Neural cell (in vitro differentiated cells): ENCODE data around the gene DCDC2B. TPM values are rescaled to one million over a fixed set of nuclear protein-coding genes. Genes with fewer than 3 reads are reported as not detected.

Source experiments
- H2AFZ ChIP-seq: fragments of 200-600, 300-800 bp; sonication (generic), shearing (Covaris generic); 2 replicates; pipeline ENCODE4 v1.6.0; 2014; ENCODE audit warnings: low read depth, mild to moderate bottlenecking, antibody characterized with exemption, low read length, moderate library complexity
- H3F3A ChIP-seq: fragments of 200-600 bp; shearing (Covaris generic); 2 replicates; pipeline ENCODE4 v1.6.1; 2016; ENCODE audit warnings: mild to moderate bottlenecking, moderate library complexity, mixed read lengths, antibody characterized with exemption, low read length; ENCODE audit not compliant: insufficient read depth, poor library complexity, severe bottlenecking
- H3K27ac ChIP-seq: fragments of 200-600, 300-800 bp; sonication (generic), shearing (Covaris generic); 2 replicates; pipeline ENCODE4 v1.5.1; 2014; ENCODE audit warnings: mild to moderate bottlenecking, low read length, moderate library complexity
- H3K27me3 ChIP-seq: fragments of 300-800, 200-600 bp; sonication (generic), shearing (Covaris generic); 2 replicates; pipeline ENCODE4 v1.6.0; 2014; ENCODE audit warnings: mild to moderate bottlenecking, low read depth, low read length, moderate library complexity; ENCODE audit not compliant: insufficient read depth
- H3K36me3 ChIP-seq: fragments of 300-800, 200-600 bp; sonication (generic), shearing (Covaris generic); 2 replicates; pipeline ENCODE4 v1.5.1; 2014; ENCODE audit warnings: mild to moderate bottlenecking, antibody characterized with exemption, low read length, moderate library complexity; ENCODE audit not compliant: insufficient read depth
- H3K4me2 ChIP-seq: fragments of 300-800, 200-600 bp; sonication (generic), shearing (Covaris generic); 2 replicates; pipeline ENCODE4 v1.6.0; 2014; ENCODE audit warnings: mild to moderate bottlenecking, low read length
- H3K4me3 ChIP-seq: fragments of 300-800, 200-600 bp; sonication (generic), shearing (Covaris generic); 2 replicates; pipeline ENCODE4 v1.5.1; 2014; ENCODE audit warnings: mild to moderate bottlenecking, low read length, moderate library complexity
- H3K79me2 ChIP-seq: fragments of 200-600 bp; shearing (Covaris generic); replicated peaks from 2 replicates; pipeline ENCODE4 v1.6.0; 2014; ENCODE audit warnings: mild to moderate bottlenecking, low read length, moderate library complexity; ENCODE audit not compliant: insufficient read depth
- H3K9ac ChIP-seq: fragments of 300-800, 200-600 bp; sonication (generic), shearing (Covaris generic); 2 replicates; pipeline ENCODE4 v1.6.1; 2016; ENCODE audit warnings: mild to moderate bottlenecking, low read length, mixed read lengths
- H3K9me2 ChIP-seq: fragments of 200-600 bp; shearing (Covaris generic); 2 replicates; pipeline ENCODE4 v1.6.1; 2016; ENCODE audit warnings: mild to moderate bottlenecking, low read length, mixed read lengths; ENCODE audit not compliant: insufficient read depth
- H3K9me3 ChIP-seq: fragments of 200-600, 300-800 bp; sonication (generic), shearing (Covaris generic); 2 replicates; pipeline ENCODE4 v1.6.1; 2016; ENCODE audit warnings: mild to moderate bottlenecking, mixed run types, low read length, moderate library complexity, mixed read lengths
- H4K20me1 ChIP-seq: fragments of 200-600 bp; shearing (Covaris generic); 2 replicates; pipeline ENCODE4 v1.6.1; 2016; ENCODE audit warnings: mild to moderate bottlenecking, mixed run types; ENCODE audit not compliant: insufficient read depth
- EP300 ChIP-seq: fragments of 450-650 bp; conservative IDR thresholded peaks from 2 replicates; pipeline ENCODE4 v1.6.1; 2014; ENCODE audit warnings: antibody characterized with exemption, mild to moderate bottlenecking, moderate library complexity; ENCODE audit not compliant: poor library complexity, severe bottlenecking
- EZH2 ChIP-seq: fragments of 200-600, 300-800 bp; shearing (Covaris generic), sonication (generic); IDR thresholded peaks from 2 replicates; pipeline ENCODE4 v1.6.1; 2014; ENCODE audit warnings: antibody characterized with exemption, low read length, borderline replicate concordance, mild to moderate bottlenecking; ENCODE audit not compliant: insufficient read depth, poor library complexity, severe bottlenecking
- MXI1 ChIP-seq: fragments of 450-650 bp; conservative IDR thresholded peaks from 2 replicates; pipeline ENCODE4 v1.6.1; 2014; ENCODE audit warnings: antibody characterized with exemption, mild to moderate bottlenecking; ENCODE audit not compliant: poor library complexity, severe bottlenecking
- POLR2AphosphoS5 ChIP-seq: IDR thresholded peaks from 2 replicates; pipeline ENCODE4 v1.6.1; 2012
- RAD21 ChIP-seq: fragments of 450-650 bp; conservative IDR thresholded peaks from 2 replicates; pipeline ENCODE4 v1.6.1; 2014; ENCODE audit warnings: antibody characterized with exemption, mild to moderate bottlenecking, moderate library complexity
- SMC3 ChIP-seq: fragments of 450-650 bp; conservative IDR thresholded peaks from 2 replicates; pipeline ENCODE4 v1.6.1; 2014; ENCODE audit warnings: antibody characterized with exemption, mild to moderate bottlenecking, moderate library complexity; ENCODE audit not compliant: poor library complexity
- TAF1 ChIP-seq: IDR thresholded peaks from 2 replicates; pipeline ENCODE4 v1.6.1; 2012; ENCODE audit warnings: low read depth
- polyA plus RNA-seq: library from polyadenylated mRNA; depleted of rRNA; stranded (reverse); fragments of >200 nt; gene quantifications from 2 replicates; pipeline ENCODE4 v1.2.3, GENCODE V29; 2014
- TF ChIP-seq, protein P1 (sequence below): fragments of 450-650 bp; IDR thresholded peaks from 2 replicates; pipeline ENCODE4 v1.5.1; 2014; ENCODE audit warnings: antibody characterized with exemption, mild to moderate bottlenecking, moderate library complexity; ENCODE audit not compliant: poor library complexity, severe bottlenecking
- TF ChIP-seq, protein P2 (sequence below): IDR thresholded peaks from 2 replicates; pipeline ENCODE4 v1.6.1; 2012; ENCODE audit warnings: borderline replicate concordance

Gene DCDC2B
- polyA plus RNA-seq, 1 donor from 2014 or later, result not detected

DNA sequence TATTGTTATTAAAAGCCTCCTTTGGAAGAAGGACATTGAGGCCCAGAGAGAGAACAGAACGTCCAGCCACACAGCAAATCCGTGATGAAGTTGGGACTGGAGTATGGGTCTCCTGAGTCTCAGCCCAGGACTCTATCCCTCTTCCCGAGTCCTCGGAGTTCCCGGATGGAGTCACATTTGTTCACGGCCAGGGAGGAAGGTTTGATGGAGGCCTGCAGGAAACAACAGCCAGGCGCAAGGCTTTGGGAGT is 29.8 kb upstream of the DCDC2B start:
- H3K36me3 ChIP-seq, result no peaks in the 10 kb centered on the region
- H3K9ac ChIP-seq, result peak overlapping the region; percentile 73
- peak overlapping the region; percentile 54 for H2AFZ ChIP-seq
- TF ChIP-seq POLR2AphosphoS5 (no peak), SMC3 (no peak), TAF1 (no peak), MXI1 (no peak), EZH2 (no peak), RAD21 (no peak), EP300 (no peak)
- TF ChIP-seq, protein P1, sequence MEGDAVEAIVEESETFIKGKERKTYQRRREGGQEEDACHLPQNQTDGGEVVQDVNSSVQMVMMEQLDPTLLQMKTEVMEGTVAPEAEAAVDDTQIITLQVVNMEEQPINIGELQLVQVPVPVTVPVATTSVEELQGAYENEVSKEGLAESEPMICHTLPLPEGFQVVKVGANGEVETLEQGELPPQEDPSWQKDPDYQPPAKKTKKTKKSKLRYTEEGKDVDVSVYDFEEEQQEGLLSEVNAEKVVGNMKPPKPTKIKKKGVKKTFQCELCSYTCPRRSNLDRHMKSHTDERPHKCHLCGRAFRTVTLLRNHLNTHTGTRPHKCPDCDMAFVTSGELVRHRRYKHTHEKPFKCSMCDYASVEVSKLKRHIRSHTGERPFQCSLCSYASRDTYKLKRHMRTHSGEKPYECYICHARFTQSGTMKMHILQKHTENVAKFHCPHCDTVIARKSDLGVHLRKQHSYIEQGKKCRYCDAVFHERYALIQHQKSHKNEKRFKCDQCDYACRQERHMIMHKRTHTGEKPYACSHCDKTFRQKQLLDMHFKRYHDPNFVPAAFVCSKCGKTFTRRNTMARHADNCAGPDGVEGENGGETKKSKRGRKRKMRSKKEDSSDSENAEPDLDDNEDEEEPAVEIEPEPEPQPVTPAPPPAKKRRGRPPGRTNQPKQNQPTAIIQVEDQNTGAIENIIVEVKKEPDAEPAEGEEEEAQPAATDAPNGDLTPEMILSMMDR, result no peak
- TF ChIP-seq, protein P2, sequence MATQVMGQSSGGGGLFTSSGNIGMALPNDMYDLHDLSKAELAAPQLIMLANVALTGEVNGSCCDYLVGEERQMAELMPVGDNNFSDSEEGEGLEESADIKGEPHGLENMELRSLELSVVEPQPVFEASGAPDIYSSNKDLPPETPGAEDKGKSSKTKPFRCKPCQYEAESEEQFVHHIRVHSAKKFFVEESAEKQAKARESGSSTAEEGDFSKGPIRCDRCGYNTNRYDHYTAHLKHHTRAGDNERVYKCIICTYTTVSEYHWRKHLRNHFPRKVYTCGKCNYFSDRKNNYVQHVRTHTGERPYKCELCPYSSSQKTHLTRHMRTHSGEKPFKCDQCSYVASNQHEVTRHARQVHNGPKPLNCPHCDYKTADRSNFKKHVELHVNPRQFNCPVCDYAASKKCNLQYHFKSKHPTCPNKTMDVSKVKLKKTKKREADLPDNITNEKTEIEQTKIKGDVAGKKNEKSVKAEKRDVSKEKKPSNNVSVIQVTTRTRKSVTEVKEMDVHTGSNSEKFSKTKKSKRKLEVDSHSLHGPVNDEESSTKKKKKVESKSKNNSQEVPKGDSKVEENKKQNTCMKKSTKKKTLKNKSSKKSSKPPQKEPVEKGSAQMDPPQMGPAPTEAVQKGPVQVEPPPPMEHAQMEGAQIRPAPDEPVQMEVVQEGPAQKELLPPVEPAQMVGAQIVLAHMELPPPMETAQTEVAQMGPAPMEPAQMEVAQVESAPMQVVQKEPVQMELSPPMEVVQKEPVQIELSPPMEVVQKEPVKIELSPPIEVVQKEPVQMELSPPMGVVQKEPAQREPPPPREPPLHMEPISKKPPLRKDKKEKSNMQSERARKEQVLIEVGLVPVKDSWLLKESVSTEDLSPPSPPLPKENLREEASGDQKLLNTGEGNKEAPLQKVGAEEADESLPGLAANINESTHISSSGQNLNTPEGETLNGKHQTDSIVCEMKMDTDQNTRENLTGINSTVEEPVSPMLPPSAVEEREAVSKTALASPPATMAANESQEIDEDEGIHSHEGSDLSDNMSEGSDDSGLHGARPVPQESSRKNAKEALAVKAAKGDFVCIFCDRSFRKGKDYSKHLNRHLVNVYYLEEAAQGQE, result no peak
- peak overlapping the region; percentile 75 for H3K27ac ChIP-seq
- peak overlapping the region; percentile 83 for H3K4me3 ChIP-seq
- no peaks in the 10 kb centered on the region for H3K27me3 ChIP-seq
- H3F3A ChIP-seq, result no peaks in the 10 kb centered on the region
- peaks cover 22% of the 10 kb centered on the region for H3K79me2 ChIP-seq
- H3K9me3 ChIP-seq, result no peaks in the 10 kb centered on the region
- H3K4me2 ChIP-seq, result peak overlapping the region; percentile 16
- H4K20me1 ChIP-seq, result no peaks in the 10 kb centered on the region
- H3K9me2 ChIP-seq, result no peaks in the 10 kb centered on the region

DNA sequence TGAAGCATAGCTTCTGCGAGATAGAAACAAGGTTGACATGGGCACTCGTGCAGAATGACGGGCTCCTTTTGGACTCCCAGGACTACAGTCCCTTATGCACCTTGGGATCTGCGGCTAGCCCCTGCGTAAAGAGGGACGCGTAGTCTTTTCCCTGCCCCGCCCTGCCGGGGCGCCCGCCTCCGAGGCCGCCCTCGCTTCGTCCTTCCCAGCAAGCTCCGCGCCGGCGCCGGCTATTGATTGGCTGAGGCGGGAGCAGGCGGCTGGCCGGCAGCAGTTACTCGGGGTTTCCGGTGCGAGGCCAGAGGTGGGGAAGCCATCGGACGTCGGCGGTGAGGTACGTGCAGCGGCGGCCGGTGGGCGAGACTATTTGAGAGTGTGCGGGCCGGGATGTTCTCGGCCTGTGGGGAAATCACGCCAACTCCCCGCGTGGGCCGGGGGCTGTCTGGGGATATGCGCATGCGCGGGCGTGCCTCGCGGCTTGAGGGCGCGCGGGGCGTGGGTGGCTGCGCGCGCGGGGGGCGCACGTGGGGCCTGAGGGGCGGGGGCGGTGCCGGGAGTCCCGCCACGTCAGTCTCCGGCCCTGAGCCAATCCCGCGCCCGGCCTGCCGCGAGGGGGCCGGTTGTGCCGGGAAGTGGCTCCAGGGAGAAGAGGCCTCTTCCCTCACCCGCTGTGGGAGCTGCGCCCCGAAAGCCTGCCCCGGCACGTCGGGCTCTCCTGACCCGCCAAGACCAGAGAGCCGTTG is 29.3 kb upstream of the DCDC2B start, which contains the start of gene TXLNA:
Gene TXLNA, plus strand, starts transcription at position 233 of the 743 bp plus-strand sequence. CDS start 671 bp downstream, outside the sequence.
- TF ChIP-seq EZH2 (no peak), MXI1 (peak; percentile 90), EP300 (peak; percentile 82), RAD21 (peak; percentile 26), POLR2AphosphoS5 (peak; percentile 65), TAF1 (peak; percentile 55), SMC3 (peak; percentile 39)
- TF ChIP-seq, protein P2, result peak; percentile 23
- TF ChIP-seq, protein P1, result peak; percentile 45
- Histone ChIP-seq H3K4me3 (peak within 1 kb of the TSS; percentile 83), H3K9me3 (no peaks in the 10 kb centered on the region), H3F3A (no peaks in the 10 kb centered on the region), H3K79me2 (peaks cover 22% of the 10 kb centered on the region), H3K9me2 (no peaks in the 10 kb centered on the region), H3K4me2 (peak within 1 kb of the TSS; percentile 74), H4K20me1 (no peaks in the 10 kb centered on the region), H3K27me3 (no peaks in the 10 kb centered on the region), H3K36me3 (no peaks in the 10 kb centered on the region), H3K27ac (peak within 1 kb of the TSS; percentile 75), H2AFZ (peak within 1 kb of the TSS; percentile 54), H3K9ac (peak within 1 kb of the TSS; percentile 73)
